Measurements from ENCODE around the gene BMAL1.
"Not testable (repeated sequence)": the region's sequence is repeated elsewhere in the genome, so short reads cannot be mapped to it uniquely, and the experiment has no call there.

BMAL1 gene

GRCh38 chr11:13277768-13278608 lies at the start of gene BMAL1:
BMAL1 (plus strand) TSS chr11:13277790; CDS start chr11:13354309, 76,519 bp downstream.
- DNase-seq (ENCODE audit: low read depth in 3 of 3), result peak in 1 of 3 donors; percentile 19

- no peak for DNase-seq (ENCODE audit: low read depth in 3 of 3)
These were observed 49.0 kb upstream of the BMAL1 start for GRCh38 chr11:13228572-13228971.

GRCh38 chr11:13229136-13229535 lies 48.5 kb upstream of the BMAL1 start:
- DNase-seq (ENCODE audit: low read depth in 3 of 3), result no peak

GRCh38 chr11:13229711-13230318 lies 47.8 kb upstream of the BMAL1 start:
- no peak for DNase-seq (ENCODE audit: low read depth in 3 of 3)

- no peak for DNase-seq (ENCODE audit: low read depth in 3 of 3)
These were observed 44.3 kb upstream of the BMAL1 start for GRCh38 chr11:13233173-13233745.

- no peak for DNase-seq (ENCODE audit: low read depth in 3 of 3)
These were observed 41.7 kb upstream of the BMAL1 start for GRCh38 chr11:13235895-13236294.

- DNase-seq (ENCODE audit: low read depth in 3 of 3), result no peak
These were observed 41.0 kb upstream of the BMAL1 start for GRCh38 chr11:13236626-13237025.

GRCh38 chr11:13237761-13238160 lies 39.8 kb upstream of the BMAL1 start:
- no peak for DNase-seq (ENCODE audit: low read depth in 3 of 3)

- peak in 2 of 3 donors; percentile 23 to 53 for DNase-seq (ENCODE audit: low read depth in 3 of 3)
These were observed 38.6 kb upstream of the BMAL1 start for GRCh38 chr11:13238879-13239514.

- no peak for DNase-seq (ENCODE audit: low read depth in 3 of 3)
These were observed 35.0 kb upstream of the BMAL1 start for GRCh38 chr11:13242564-13242963.

GRCh38 chr11:13247606-13248296 lies 29.8 kb upstream of the BMAL1 start:
- DNase-seq (ENCODE audit: low read depth in 3 of 3), result no peak

GRCh38 chr11:13249177-13249576 lies 28.4 kb upstream of the BMAL1 start:
- no peak for DNase-seq (ENCODE audit: low read depth in 3 of 3)

- DNase-seq (ENCODE audit: low read depth in 3 of 3), result no peak
These were observed 27.6 kb upstream of the BMAL1 start for GRCh38 chr11:13249992-13250391.

- no peak for DNase-seq (ENCODE audit: low read depth in 3 of 3)
These were observed 25.6 kb upstream of the BMAL1 start for GRCh38 chr11:13251966-13252365.

GRCh38 chr11:13252438-13252837 lies 25.2 kb upstream of the BMAL1 start:
- no peak for DNase-seq (ENCODE audit: low read depth in 3 of 3)

- DNase-seq (ENCODE audit: low read depth in 3 of 3), result no peak
These were observed 21.4 kb upstream of the BMAL1 start for GRCh38 chr11:13256216-13256615.

GRCh38 chr11:13258061-13258460 lies 19.5 kb upstream of the BMAL1 start:
- not testable (repeated sequence) for DNase-seq (ENCODE audit: low read depth in 3 of 3)

- DNase-seq (ENCODE audit: low read depth in 3 of 3), result no peak
These were observed 18.7 kb upstream of the BMAL1 start for GRCh38 chr11:13258855-13259254.

GRCh38 chr11:13259374-13259773 lies 18.2 kb upstream of the BMAL1 start:
- no peak for DNase-seq (ENCODE audit: low read depth in 3 of 3)

- no peak for DNase-seq (ENCODE audit: low read depth in 3 of 3)
These were observed 17.2 kb upstream of the BMAL1 start for GRCh38 chr11:13260201-13260962.

GRCh38 chr11:13260963-13261588 lies 16.5 kb upstream of the BMAL1 start:
- no peak for DNase-seq (ENCODE audit: low read depth in 3 of 3)

Measured in stimulated activated CD4-positive, alpha-beta T cell treated with anti-CD3 and anti-CD28 coated beads, TNF-alpha, amount 100 ng/mL, for 48 hours (primary cell).